Heart right ventricle (tissue), 16 donors: ENCODE data around the gene SELENOV. TPM values are rescaled to one million over a fixed set of nuclear protein-coding genes. Genes with fewer than 3 reads are reported as not detected.
A peak's percentile ranks its signal among the peaks of the same experiment; 100 is the strongest.

Experiments
- ATAC-seq, 8 donors: fragments of 200-7000 bp; cut with Tn5 transposase; one replicate each; pipeline ENCODE4 v1.9.1; 2020; ENCODE audit warnings: mild to moderate bottlenecking in 8 of 8, moderate library complexity in 8 of 8, moderate number of reproducible peaks in 1 of 8
- DNase-seq, 2 donors: peaks; one replicate each; pipeline ENCODE4 v3.0.0-alpha.2; 2020
- H3K27ac ChIP-seq, 10 donors: fragments of 200-600 bp; sonication (generic) in 2 of 10; one replicate each; pipeline versions ENCODE4 v1.5.0 to v1.8.0; 2020 to 2022; ENCODE audit warnings: mild to moderate bottlenecking in 3 of 10
- H3K27me3 ChIP-seq, 7 donors: fragments of 200-600 bp; one replicate each; pipeline ENCODE4 v1.8.0; 2021 to 2022; ENCODE audit warnings: mild to moderate bottlenecking in 2 of 7
- H3K36me3 ChIP-seq, 9 donors: fragments of 200-600 bp; sonication (generic) in 1 of 9; one replicate each; pipeline versions ENCODE4 v1.5.0 to v1.8.0; 2020 to 2022; ENCODE audit warnings: mild to moderate bottlenecking in 2 of 9
- H3K4me1 ChIP-seq, 9 donors: fragments of 200-600 bp; sonication (generic) in 1 of 9; one replicate each; pipeline versions ENCODE4 v1.5.0 to v1.8.0; 2020 to 2022; ENCODE audit warnings: mild to moderate bottlenecking in 4 of 9
- H3K4me3 ChIP-seq, 10 donors: fragments of 200-600 bp; sonication (generic) in 2 of 10; one replicate each; pipeline versions ENCODE4 v1.5.0 to v1.8.0; 2020 to 2022; ENCODE audit warnings: mild to moderate bottlenecking in 7 of 10, moderate library complexity in 2 of 10
- H3K9me3 ChIP-seq, 11 donors: fragments of 200-600 bp in 10 of 11; sonication (generic) in 2 of 11; one replicate each; pipeline versions ENCODE4 v1.5.0 to v1.8.0; 2013 to 2022; ENCODE audit warnings: mild to moderate bottlenecking in 2 of 11, control low read depth in 1 of 11, moderate library complexity in 1 of 11
- WGBS, 2 donors: extraction: QIAGEN DNeasy Blood & Tissue Kit; methylation state at CpG; one replicate each; pipeline ENCODE4 v1.1.7; 2013; ENCODE audit warnings: inconsistent platforms in 1 of 2; 5-methylcytosine and 5-hydroxymethylcytosine counted together
- intact Hi-C, 10 donors: fragments of 100-400 bp; cut with DNase I; formaldehyde crosslinking; loops; one replicate each; pipeline versions ENCODE4 v1.11.1 to v1.14.2; 2022
- polyA plus RNA-seq, 2 donors: library from polyadenylated mRNA; stranded (reverse); fragments of 200-250 nt; gene quantifications; one replicate each; pipeline ENCODE4 v1.2.3, GENCODE V29; 2013
- total RNA-seq, 10 donors: library from RNA; stranded (reverse); fragmentation: NEBNext Ultra II Directional in 3 of 10; extraction: Animal tissue kit (Norgen Biotek cat#: 25700) in 3 of 10; gene quantifications; one replicate each; pipeline versions ENCODE4 v1.2.1 to v1.2.4, GENCODE V29; 2021 to 2023
- TF ChIP-seq, protein P1 (sequence below), 9 donors: fragments of 200-600 bp; sonication (generic) in 2 of 9; IDR thresholded peaks; one replicate each; pipeline versions ENCODE4 v1.5.0 to v1.8.0; 2021 to 2022; ENCODE audit warnings: antibody characterized with exemption in 9 of 9, mild to moderate bottlenecking in 5 of 9, moderate library complexity in 1 of 9
- donor health status: Arrhythmogenic right ventricular cardiomyopathy.
- donor health status: ischemic (EF 13 %, LVEDD 7.1; RV severe dilation, severe dysfunction).
- donor health status: healthy with polysubstance abuse.
- donor health status: DM: no; HTN: yes; CAD: no.
- donor health status: DM: no; HTN: no; CAD: no.
- donor health status: ischemic (EF 25% LVEDD 6.9; RV normal size, moderate dysfunction).
- donor health status: ischemic (EF 25% LVEDD 5.7; RV mildly dilated, moderate dysfunction).
- donor health status: healthy.
- donor health status: DM: yes; HTN: yes; CAD: no.
- donor health status: Ischemic cardiomyopathy.
- donor health status: ischemic (EF 35%, LVEDD 5.7; RV mildly dilated, moderate dysfunction).
- donor health status: nonischemic (EF 11% LVEDD 7.7; RV severe dilation, severe dysfunction).
- donor health status: DM: yes; HTN: yes; CAD: no.
- donor health status: PGD.
- donor health status: ischemic (EF 29% LVEDD 5.4; RV normal size, mild dysfunction).
- donor health status: nonischemic (EF 23%, LVEDD 6.1; RV moderate dilation, normal function).

Gene SELENOV
- total and polyA plus RNA-seq, 12 donors: not detected

GRCh38 chr19:39469567-39469966, 45.4 kb upstream of the SELENOV start:
- TF ChIP-seq, protein P1, sequence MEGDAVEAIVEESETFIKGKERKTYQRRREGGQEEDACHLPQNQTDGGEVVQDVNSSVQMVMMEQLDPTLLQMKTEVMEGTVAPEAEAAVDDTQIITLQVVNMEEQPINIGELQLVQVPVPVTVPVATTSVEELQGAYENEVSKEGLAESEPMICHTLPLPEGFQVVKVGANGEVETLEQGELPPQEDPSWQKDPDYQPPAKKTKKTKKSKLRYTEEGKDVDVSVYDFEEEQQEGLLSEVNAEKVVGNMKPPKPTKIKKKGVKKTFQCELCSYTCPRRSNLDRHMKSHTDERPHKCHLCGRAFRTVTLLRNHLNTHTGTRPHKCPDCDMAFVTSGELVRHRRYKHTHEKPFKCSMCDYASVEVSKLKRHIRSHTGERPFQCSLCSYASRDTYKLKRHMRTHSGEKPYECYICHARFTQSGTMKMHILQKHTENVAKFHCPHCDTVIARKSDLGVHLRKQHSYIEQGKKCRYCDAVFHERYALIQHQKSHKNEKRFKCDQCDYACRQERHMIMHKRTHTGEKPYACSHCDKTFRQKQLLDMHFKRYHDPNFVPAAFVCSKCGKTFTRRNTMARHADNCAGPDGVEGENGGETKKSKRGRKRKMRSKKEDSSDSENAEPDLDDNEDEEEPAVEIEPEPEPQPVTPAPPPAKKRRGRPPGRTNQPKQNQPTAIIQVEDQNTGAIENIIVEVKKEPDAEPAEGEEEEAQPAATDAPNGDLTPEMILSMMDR (IDR thresholded peaks at IDR 0.05): no peak
- intact Hi-C loops: no loop called here
- H3K36me3 ChIP-seq: peaks cover 3 to 100% (median 96%) of the 10 kb centered on the region in 9 donors
- H3K4me3 ChIP-seq: no peak overlapping the region
- no peaks in the 10 kb centered on the region for H3K9me3 ChIP-seq
- 90 to 94% methylated on average over 6 of the region's 6 CpGs for WGBS, 2 donors
- ATAC-seq (no peak), DNase-seq (no peak)
- no peaks in the 10 kb centered on the region for H3K27me3 ChIP-seq
- no peaks in the 10 kb centered on the region for H3K4me1 ChIP-seq
- no peak overlapping the region for H3K27ac ChIP-seq

- Histone ChIP-seq H3K27ac (no peak overlapping the region), H3K36me3 (peaks cover 0 to 100% (median 94%) of the 10 kb centered on the region in 9 donors), H3K4me1 (peaks cover 0 to 4% (median 0%) of the 10 kb centered on the region in 9 donors), H3K27me3 (no peaks in the 10 kb centered on the region), H3K4me3 (no peak overlapping the region), H3K9me3 (no peaks in the 10 kb centered on the region)
- no peak for DNase-seq
- intact Hi-C loops: loop anchor here in 7 of 10 donors (5.0 to 10.0 kb wide), 3 partner anchors 61 to 1066 kb away; partner anchors contain the start of genes EID2B (in 6 of the 7) and FAM98C (in 1 of the 7)
- TF ChIP-seq, protein P1 (IDR thresholded peaks at IDR 0.05): no peak
- WGBS, 2 donors: 84 to 92% methylated on average over 7 of the region's 7 CpGs
- ATAC-seq: no peak
Measured at GRCh38 chr19:39470724-39471339, 44.1 kb upstream of the SELENOV start.

DNA sequence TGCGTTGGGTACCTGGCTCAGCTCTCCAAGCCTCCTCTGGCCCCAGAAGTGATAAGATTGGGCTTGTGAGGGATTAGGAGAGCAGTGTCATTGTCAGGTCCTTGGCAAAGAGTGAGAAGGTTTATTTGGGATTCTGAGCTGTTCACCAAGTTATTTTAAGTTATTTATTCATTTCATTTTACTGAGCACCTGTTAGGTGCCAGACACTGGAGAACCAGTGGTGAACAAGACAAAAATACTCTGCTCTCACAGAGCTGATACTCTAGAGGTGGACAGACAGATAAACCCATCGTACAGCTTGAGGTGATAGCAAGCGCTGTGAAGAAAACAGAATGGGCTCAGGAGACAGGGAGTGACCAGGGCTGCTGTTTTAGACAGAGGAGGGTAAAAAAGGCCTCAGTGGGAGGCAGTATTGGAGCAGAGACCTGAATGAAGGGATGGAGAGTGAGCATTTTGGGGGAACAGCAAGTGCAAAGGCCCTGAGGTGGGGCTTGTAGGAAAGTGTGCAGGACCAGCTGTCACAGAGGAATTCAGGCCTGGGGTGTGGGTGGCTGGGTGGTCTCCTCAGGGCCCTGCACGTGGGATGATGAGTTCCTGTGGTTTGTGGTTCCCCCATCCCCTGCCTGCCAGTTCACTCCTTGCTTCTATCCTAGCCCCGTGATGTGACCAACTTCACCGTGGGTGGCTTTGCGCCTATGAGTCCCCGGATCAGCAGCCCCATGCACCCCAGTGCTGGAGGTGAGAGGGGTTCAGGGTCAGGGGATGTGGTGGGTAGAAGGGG, 43.0 kb upstream of the SELENOV start:
- intact Hi-C loops: loop anchor here in 7 of 10 donors (5.0 to 10.0 kb wide), 3 partner anchors 60 to 1067 kb away; partner anchors contain the start of genes EID2B (in 6 of the 7) and FAM98C (in 1 of the 7)
- DNase-seq (no peak), ATAC-seq (no peak)
- H3K9me3 ChIP-seq: no peaks in the 10 kb centered on the region
- TF ChIP-seq, protein P1 (IDR thresholded peaks at IDR 0.05): no peak
- H3K36me3 ChIP-seq: peaks cover 0 to 99% (median 88%) of the 10 kb centered on the region in 9 donors
- H3K27ac ChIP-seq: no peak overlapping the region
- H3K4me3 ChIP-seq: no peak overlapping the region
- peaks cover 0 to 7% (median 0%) of the 10 kb centered on the region in 9 donors for H3K4me1 ChIP-seq
- WGBS, 2 donors: 87 to 91% methylated on average over 8 of the region's 8 CpGs
- no peaks in the 10 kb centered on the region for H3K27me3 ChIP-seq

DNA sequence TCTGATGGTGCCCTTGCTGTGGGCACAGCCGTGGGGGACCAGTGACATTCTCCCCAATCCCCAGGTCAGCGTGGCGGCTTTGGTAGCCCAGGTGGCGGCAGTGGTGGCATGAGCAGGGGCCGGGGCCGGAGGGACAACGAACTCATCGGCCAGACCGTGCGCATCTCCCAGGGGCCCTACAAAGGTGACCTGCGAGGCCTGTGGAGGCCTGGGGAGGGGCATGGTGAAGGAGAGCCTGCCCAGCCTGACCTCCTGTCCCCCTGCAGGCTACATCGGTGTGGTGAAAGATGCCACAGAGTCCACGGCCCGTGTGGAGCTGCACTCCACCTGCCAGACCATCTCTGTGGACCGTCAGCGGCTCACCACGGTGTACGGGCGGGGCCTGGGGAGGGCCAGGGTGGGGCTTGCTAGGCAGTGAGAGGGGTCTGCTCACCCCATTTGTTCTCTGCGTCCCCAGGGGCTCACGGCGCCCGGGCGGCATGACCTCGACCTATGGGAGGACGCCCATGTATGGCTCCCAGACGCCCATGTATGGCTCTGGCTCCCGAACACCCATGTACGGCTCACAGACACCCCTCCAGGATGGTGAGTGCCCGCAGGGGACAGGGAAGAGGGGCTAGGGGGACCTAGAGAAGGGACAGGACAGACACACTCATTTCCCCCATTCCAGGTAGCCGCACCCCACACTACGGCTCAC, 42.0 kb upstream of the SELENOV start:
- 90 to 93% methylated on average over 32 of the region's 32 CpGs for WGBS, 2 donors
- H3K4me1 ChIP-seq: peaks cover 0 to 7% (median 0%) of the 10 kb centered on the region in 9 donors
- H3K27ac ChIP-seq: no peak overlapping the region
- intact Hi-C loops: loop anchor here in 7 of 10 donors (5.0 to 10.0 kb wide), 3 partner anchors 59 to 1068 kb away; partner anchors contain the start of genes EID2B (in 6 of the 7) and FAM98C (in 1 of the 7)
- DNase-seq (no peak), ATAC-seq (peak in 2 of 8 donors; percentile 5 to 31)
- peaks cover 0 to 94% (median 81%) of the 10 kb centered on the region in 9 donors for H3K36me3 ChIP-seq
- H3K4me3 ChIP-seq: no peak overlapping the region
- TF ChIP-seq, protein P1 (IDR thresholded peaks at IDR 0.05): no peak
- H3K9me3 ChIP-seq: no peaks in the 10 kb centered on the region
- H3K27me3 ChIP-seq: no peaks in the 10 kb centered on the region
